Vagina (tissue), 2 donors: ENCODE measurements around the gene TAT.

Experiments
- POLR2A ChIP-seq, 2 donors: fragments of 450-650 bp; IDR thresholded peaks; one replicate each; pipeline ENCODE4 v1.6.1; 2017; ENCODE audit warnings: antibody characterized with exemption in 2 of 2, mild to moderate bottlenecking in 2 of 2, moderate library complexity in 2 of 2
- POLR2AphosphoS5 ChIP-seq, 2 donors: sonication (generic); formaldehyde crosslinking; IDR thresholded peaks; one replicate each; pipeline ENCODE4 v1.9.0; 2017; ENCODE audit warnings: antibody characterized with exemption in 2 of 2, mild to moderate bottlenecking in 2 of 2, low read depth in 1 of 2; ENCODE audit not compliant: insufficient read depth in 1 of 2
- TF ChIP-seq, protein P1 (sequence below), 3 experiments: fragments of 450-650 bp in 2 of 3; fragments of 200-600 bp in 1 of 3; sonication (generic) in 1 of 3; IDR thresholded peaks; one replicate each; pipeline ENCODE4 v1.5.1; 2017 to 2019; ENCODE audit warnings: antibody characterized with exemption in 3 of 3, mild to moderate bottlenecking in 2 of 3, moderate library complexity in 2 of 3

DNA sequence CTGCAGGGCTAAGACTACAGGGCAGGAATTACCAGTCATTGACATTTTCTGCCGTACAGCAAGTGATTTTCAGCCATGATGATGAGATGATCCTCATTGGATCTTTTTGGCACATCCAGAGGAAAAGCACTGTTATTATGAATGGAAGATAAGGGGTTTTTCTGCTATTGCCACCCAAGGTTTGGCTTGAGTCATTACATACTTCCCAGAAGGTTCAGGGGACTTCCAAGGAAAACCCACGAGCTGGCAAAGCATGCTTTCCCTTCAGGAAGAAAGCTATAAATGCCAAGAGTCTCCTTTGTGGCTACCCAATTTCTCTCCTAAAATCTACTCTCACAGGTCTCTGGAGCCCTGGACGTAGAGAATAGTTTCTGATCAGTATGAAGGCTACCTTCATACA, 44.5 kb downstream of the TAT start:
- TF ChIP-seq, protein P1, sequence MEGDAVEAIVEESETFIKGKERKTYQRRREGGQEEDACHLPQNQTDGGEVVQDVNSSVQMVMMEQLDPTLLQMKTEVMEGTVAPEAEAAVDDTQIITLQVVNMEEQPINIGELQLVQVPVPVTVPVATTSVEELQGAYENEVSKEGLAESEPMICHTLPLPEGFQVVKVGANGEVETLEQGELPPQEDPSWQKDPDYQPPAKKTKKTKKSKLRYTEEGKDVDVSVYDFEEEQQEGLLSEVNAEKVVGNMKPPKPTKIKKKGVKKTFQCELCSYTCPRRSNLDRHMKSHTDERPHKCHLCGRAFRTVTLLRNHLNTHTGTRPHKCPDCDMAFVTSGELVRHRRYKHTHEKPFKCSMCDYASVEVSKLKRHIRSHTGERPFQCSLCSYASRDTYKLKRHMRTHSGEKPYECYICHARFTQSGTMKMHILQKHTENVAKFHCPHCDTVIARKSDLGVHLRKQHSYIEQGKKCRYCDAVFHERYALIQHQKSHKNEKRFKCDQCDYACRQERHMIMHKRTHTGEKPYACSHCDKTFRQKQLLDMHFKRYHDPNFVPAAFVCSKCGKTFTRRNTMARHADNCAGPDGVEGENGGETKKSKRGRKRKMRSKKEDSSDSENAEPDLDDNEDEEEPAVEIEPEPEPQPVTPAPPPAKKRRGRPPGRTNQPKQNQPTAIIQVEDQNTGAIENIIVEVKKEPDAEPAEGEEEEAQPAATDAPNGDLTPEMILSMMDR (IDR thresholded peaks at IDR 0.05), result no peak
- TF ChIP-seq POLR2A (IDR thresholded peaks at IDR 0.05) (no peak), POLR2AphosphoS5 (IDR thresholded peaks at IDR 0.05; ENCODE audit: insufficient read depth in 1 of 2, low read depth in 1 of 2) (no peak)
